Fibroblast of villous mesenchyme (primary cell): ENCODE results near the gene APOBEC4. TPM values are rescaled to one million over a fixed set of nuclear protein-coding genes. Genes with fewer than 3 reads are reported as not detected.

ENCODE experiments used
- DNase-seq: peaks from one replicate; pipeline ENCODE4 v3.0.0-alpha.2; 2010; ENCODE audit warnings: low read depth
- H3K4me3 ChIP-seq: 2 replicates; pipeline ENCODE4 v1.5.1; 2011; ENCODE audit warnings: low read depth, mild to moderate bottlenecking, low read length
- total RNA-seq: library from RNA; depleted of rRNA; stranded (reverse); fragments of >200 nt; gene quantifications from 2 replicates; pipeline ENCODE4 v1.2.3, GENCODE V29; 2012
- TF ChIP-seq, protein P1 (sequence below): IDR thresholded peaks from 2 replicates; pipeline ENCODE4 v1.5.1; 2012; ENCODE audit warnings: low read depth, mild to moderate bottlenecking, low read length; ENCODE audit not compliant: insufficient read depth

The APOBEC4 gene
- total RNA-seq, 1 donor, result not detected

DNA sequence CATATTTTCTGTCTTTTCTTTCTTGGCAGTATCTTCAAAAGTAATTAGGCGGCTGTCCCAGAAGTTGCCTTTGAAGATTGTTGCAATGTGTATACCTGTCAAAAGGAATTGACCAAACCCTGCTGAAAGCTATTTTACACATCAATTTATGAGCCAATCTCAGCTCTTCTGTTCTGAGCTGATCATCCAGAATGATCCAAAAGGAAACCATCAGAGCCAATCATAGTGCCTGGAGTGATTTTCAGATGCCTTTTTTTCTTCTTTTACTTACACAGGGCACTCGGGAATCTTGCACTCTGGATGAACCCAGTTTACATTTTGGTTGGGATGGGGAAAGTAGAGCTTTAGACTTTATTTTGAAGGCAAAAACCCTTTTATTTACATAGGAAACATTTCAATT is 21.8 kb upstream of the APOBEC4 start:
- no peak overlapping the region for H3K4me3 ChIP-seq
- no peak for DNase-seq
- TF ChIP-seq, protein P1, sequence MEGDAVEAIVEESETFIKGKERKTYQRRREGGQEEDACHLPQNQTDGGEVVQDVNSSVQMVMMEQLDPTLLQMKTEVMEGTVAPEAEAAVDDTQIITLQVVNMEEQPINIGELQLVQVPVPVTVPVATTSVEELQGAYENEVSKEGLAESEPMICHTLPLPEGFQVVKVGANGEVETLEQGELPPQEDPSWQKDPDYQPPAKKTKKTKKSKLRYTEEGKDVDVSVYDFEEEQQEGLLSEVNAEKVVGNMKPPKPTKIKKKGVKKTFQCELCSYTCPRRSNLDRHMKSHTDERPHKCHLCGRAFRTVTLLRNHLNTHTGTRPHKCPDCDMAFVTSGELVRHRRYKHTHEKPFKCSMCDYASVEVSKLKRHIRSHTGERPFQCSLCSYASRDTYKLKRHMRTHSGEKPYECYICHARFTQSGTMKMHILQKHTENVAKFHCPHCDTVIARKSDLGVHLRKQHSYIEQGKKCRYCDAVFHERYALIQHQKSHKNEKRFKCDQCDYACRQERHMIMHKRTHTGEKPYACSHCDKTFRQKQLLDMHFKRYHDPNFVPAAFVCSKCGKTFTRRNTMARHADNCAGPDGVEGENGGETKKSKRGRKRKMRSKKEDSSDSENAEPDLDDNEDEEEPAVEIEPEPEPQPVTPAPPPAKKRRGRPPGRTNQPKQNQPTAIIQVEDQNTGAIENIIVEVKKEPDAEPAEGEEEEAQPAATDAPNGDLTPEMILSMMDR, result no peak

DNA sequence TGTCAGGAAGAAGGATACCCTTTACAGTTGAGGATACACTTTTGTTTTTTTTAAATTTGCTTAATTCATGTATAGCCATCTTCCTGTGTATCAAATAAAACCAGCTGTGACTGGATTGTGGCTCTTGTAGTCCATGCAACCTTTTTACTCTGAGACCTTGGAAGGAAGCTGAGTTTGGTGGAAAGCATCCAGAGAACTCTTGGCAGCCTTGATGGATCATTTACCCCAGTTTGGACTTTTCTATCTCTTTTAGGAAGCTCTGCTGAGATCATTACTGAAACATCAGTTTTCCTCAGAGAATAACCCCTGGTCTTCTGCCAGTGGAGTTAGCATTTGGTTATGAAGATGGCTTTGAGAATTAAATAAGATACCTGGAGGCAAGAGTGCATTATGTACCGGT is 21.2 kb upstream of the APOBEC4 start:
- DNase-seq, result no peak
- TF ChIP-seq, protein P1, result no peak
- H3K4me3 ChIP-seq, result no peak overlapping the region

DNA sequence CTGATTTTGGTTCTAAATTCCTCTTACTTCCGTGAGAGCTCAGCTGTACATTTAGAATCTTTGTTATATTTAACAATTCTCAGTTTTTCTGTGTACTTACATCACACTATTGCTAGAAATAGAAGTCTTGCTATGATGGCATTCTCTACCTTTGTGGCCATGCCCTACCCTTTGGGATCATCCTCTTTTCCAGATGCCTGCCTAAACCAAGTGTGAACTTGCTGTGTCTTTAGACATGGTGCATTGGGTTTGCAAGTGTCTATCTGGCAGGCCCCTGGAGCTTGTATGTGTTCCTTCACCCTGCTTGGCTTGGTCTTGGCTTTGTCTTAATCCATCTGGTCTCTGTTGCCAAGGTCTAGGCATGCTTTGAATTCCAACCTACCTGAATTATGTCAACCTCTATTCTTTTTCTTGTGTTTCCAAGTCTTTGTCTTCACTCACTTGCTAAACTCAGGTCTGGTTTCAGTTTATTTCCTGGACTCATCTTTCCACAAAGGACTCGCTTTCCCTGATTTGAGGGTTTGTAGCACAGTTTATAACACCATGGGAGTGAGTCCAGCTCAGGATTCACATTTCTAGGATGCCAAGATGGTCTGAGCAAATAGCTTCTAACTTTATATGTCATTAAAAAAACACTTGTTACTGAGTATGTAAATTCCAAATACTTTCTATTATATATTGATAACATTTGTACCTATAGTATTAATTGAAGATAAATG is 20.6 kb upstream of the APOBEC4 start:
- TF ChIP-seq, protein P1, result no peak
- no peak overlapping the region for H3K4me3 ChIP-seq
- DNase-seq, result no peak

DNA sequence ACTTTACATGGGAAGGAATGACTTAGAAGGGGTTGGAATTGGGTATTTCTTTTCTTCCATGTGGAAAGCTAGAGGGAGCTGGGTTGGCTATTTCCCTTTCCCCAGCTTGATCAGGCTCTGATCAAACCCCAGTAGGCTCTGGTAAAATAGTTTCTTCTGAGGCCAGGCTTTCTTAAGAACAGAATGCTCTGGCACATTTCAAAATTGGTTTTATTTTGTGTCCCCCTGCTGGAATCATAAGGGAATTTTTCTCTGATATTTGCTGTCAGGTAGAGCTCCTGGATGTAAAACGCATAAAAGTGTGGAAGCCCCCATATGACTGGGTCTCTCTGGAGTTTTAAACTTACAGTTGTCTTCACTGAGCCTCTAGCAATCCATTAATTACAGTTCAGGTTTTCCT is 17.1 kb upstream of the APOBEC4 start:
- no peak overlapping the region for H3K4me3 ChIP-seq
- no peak for DNase-seq
- TF ChIP-seq, protein P1, result peak; percentile 35

DNA sequence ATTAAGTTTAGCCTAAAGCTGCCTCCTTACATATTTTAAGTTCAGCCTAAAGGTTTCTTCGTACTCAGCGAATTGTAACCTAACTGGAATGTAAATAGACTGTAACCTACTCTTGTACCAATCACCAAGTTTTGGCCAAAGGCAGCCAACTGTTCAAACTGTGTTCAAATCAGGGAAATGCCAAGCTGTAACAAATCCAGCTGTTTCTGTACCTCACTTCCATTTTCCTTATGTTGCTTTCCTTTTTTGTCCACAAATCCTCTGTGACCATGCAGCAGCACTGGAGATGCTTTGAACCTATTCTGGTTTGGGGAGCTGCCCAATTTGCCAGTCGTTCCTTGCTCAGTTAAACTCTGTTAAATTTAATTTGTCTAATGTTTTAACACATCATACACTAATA is 3.2 kb upstream of the APOBEC4 start:
- TF ChIP-seq, protein P1, result no peak
- no peak overlapping the region for H3K4me3 ChIP-seq
- DNase-seq, result no peak

DNA sequence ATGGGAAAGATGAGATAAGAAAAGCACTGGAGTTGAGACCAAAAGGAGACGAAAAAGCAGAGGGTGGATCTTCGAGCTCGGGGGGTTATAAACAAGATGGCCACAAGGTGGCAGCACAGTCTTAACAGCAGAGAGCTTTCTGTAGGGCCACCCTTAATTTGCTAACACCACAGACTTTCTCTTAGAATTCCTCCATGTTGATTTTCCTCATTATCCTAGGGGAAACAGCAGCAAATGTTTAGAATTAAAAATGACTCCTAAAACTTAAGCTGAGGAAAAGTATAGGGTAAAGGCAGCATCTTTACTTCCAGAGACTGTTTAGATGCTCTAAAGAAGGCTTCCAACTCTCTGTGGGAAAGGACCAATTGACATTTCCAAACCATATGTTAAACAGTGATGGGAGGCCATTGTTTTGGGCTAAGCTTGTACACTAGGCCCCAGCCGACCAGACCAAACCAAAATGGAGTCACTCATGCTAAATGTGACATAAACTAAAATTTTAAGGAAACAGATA is 2.5 kb upstream of the APOBEC4 start:
- H3K4me3 ChIP-seq, result no peak overlapping the region
- TF ChIP-seq, protein P1, result peak; percentile 85
- peak; percentile 85 for DNase-seq

DNA sequence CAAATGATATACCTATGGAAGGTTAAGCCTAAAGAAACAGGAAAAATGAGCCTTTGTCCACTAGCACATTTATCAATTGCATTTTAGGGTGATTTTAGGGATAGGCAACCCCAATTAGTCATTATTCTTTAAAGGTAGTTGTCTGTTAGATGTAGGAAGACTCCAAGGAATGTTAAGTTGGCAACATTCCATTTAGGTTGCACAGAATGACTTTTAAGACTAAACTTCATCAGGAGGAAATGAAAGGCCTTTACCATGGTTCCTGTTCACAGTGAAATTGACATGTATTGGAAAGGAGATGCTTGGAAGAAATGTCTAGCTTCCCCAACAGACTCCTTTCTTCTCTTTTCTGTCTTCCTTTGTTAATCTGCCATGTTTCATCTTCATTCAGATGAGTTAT is 1.6 kb upstream of the APOBEC4 start:
- H3K4me3 ChIP-seq, result no peak overlapping the region
- DNase-seq, result no peak
- TF ChIP-seq, protein P1, result no peak
